ENCODE measurements around the gene DLEC1. TPM values are rescaled to one million over a fixed set of nuclear protein-coding genes. Genes with fewer than 3 reads are reported as not detected.

The DLEC1 gene
- total RNA-seq, 1 experiment from 2014 or later, result 0.81 TPM

GRCh38 chr3:37994639-37994972 lies 44.4 kb upstream of the DLEC1 start:
- POLR2A ChIA-PET, result interaction anchor here (0.5 to 0.7 kb wide), 2 partner anchors 9 to 284 kb away, joined by 3 to 10 read pairs; no protein-coding TSS in a partner anchor
- Mint-ChIP-seq H3K27ac (no peak overlapping the region), H3K27me3 (ENCODE audit: low read depth) (peaks cover 29% of the 10 kb centered on the region), H3K36me3 (peaks cover 2% of the 10 kb centered on the region; the same call in 1 of the 2 replicates), H3K9me3 (no peaks in the 10 kb centered on the region), H3K4me1 (peaks cover 33% of the 10 kb centered on the region), H3K4me3 (peak overlapping the region; percentile 85)
- CTCF ChIA-PET, result interaction anchor here (0.8 to 1.0 kb wide), 3 partner anchors 9 to 137 kb away, joined by 3 to 12 read pairs (median 4); no protein-coding TSS in a partner anchor
- DNase-seq (ENCODE audit: low spot score) (no peak), ATAC-seq (no peak)
- TF ChIP-seq, protein P1, sequence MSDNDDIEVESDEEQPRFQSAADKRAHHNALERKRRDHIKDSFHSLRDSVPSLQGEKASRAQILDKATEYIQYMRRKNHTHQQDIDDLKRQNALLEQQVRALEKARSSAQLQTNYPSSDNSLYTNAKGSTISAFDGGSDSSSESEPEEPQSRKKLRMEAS (CRISPR knock-in tag; IDR thresholded peaks at IDR 0.05), result no peak
- TF ChIP-seq ZNF138 (CRISPR knock-in tag; conservative IDR thresholded peaks at IDR 0.05), result no peak
- TF ChIP-seq GTF2I (CRISPR knock-in tag; conservative IDR thresholded peaks at IDR 0.05), result no peak
- TF ChIP-seq, protein P2, sequence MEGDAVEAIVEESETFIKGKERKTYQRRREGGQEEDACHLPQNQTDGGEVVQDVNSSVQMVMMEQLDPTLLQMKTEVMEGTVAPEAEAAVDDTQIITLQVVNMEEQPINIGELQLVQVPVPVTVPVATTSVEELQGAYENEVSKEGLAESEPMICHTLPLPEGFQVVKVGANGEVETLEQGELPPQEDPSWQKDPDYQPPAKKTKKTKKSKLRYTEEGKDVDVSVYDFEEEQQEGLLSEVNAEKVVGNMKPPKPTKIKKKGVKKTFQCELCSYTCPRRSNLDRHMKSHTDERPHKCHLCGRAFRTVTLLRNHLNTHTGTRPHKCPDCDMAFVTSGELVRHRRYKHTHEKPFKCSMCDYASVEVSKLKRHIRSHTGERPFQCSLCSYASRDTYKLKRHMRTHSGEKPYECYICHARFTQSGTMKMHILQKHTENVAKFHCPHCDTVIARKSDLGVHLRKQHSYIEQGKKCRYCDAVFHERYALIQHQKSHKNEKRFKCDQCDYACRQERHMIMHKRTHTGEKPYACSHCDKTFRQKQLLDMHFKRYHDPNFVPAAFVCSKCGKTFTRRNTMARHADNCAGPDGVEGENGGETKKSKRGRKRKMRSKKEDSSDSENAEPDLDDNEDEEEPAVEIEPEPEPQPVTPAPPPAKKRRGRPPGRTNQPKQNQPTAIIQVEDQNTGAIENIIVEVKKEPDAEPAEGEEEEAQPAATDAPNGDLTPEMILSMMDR (IDR thresholded peaks at IDR 0.05), result no peak
- TF ChIP-seq, protein P3, sequence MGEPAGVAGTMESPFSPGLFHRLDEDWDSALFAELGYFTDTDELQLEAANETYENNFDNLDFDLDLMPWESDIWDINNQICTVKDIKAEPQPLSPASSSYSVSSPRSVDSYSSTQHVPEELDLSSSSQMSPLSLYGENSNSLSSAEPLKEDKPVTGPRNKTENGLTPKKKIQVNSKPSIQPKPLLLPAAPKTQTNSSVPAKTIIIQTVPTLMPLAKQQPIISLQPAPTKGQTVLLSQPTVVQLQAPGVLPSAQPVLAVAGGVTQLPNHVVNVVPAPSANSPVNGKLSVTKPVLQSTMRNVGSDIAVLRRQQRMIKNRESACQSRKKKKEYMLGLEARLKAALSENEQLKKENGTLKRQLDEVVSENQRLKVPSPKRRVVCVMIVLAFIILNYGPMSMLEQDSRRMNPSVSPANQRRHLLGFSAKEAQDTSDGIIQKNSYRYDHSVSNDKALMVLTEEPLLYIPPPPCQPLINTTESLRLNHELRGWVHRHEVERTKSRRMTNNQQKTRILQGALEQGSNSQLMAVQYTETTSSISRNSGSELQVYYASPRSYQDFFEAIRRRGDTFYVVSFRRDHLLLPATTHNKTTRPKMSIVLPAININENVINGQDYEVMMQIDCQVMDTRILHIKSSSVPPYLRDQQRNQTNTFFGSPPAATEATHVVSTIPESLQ (CRISPR knock-in tag; IDR thresholded peaks at IDR 0.05), result no peak
- no peak for TF ChIP-seq ATF2 (CRISPR knock-in tag; IDR thresholded peaks at IDR 0.05; ENCODE audit: borderline replicate concordance, low read depth)
- TF ChIP-seq MYBL2 (CRISPR knock-in tag; IDR thresholded peaks at IDR 0.05), result no peak
- no peak for TF ChIP-seq EMX1 (CRISPR knock-in tag; IDR thresholded peaks at IDR 0.05)
- TF ChIP-seq, protein P4, sequence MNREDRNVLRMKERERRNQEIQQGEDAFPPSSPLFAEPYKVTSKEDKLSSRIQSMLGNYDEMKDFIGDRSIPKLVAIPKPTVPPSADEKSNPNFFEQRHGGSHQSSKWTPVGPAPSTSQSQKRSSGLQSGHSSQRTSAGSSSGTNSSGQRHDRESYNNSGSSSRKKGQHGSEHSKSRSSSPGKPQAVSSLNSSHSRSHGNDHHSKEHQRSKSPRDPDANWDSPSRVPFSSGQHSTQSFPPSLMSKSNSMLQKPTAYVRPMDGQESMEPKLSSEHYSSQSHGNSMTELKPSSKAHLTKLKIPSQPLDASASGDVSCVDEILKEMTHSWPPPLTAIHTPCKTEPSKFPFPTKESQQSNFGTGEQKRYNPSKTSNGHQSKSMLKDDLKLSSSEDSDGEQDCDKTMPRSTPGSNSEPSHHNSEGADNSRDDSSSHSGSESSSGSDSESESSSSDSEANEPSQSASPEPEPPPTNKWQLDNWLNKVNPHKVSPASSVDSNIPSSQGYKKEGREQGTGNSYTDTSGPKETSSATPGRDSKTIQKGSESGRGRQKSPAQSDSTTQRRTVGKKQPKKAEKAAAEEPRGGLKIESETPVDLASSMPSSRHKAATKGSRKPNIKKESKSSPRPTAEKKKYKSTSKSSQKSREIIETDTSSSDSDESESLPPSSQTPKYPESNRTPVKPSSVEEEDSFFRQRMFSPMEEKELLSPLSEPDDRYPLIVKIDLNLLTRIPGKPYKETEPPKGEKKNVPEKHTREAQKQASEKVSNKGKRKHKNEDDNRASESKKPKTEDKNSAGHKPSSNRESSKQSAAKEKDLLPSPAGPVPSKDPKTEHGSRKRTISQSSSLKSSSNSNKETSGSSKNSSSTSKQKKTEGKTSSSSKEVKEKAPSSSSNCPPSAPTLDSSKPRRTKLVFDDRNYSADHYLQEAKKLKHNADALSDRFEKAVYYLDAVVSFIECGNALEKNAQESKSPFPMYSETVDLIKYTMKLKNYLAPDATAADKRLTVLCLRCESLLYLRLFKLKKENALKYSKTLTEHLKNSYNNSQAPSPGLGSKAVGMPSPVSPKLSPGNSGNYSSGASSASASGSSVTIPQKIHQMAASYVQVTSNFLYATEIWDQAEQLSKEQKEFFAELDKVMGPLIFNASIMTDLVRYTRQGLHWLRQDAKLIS (CRISPR knock-in tag; IDR thresholded peaks at IDR 0.05; ENCODE audit: borderline replicate concordance), result no peak
- no peak for TF ChIP-seq JAZF1 (CRISPR knock-in tag; IDR thresholded peaks at IDR 0.05)
- no peak for TF ChIP-seq ZBTB21 (CRISPR knock-in tag; IDR thresholded peaks at IDR 0.05; ENCODE audit: borderline replicate concordance)
- TF ChIP-seq PRRX2 (CRISPR knock-in tag; IDR thresholded peaks at IDR 0.05), result no peak
- TF ChIP-seq NFYB (CRISPR knock-in tag; conservative IDR thresholded peaks at IDR 0.05; ENCODE audit: low read depth), result no peak
- TF ChIP-seq USF1 (CRISPR knock-in tag; IDR thresholded peaks at IDR 0.05), result no peak
- TF ChIP-seq CBFB (CRISPR knock-in tag; IDR thresholded peaks at IDR 0.05; ENCODE audit: low read depth), result no peak
- no peak for TF ChIP-seq RELA (CRISPR knock-in tag; IDR thresholded peaks at IDR 0.05; ENCODE audit: borderline replicate concordance)
- TF ChIP-seq MXD4 (CRISPR knock-in tag; IDR thresholded peaks at IDR 0.05; ENCODE audit: borderline replicate concordance), result no peak

Data from WTC11 (cell line).